ENCODE results near the gene NPIPA8. TPM values are rescaled to one million over a fixed set of nuclear protein-coding genes. Genes with fewer than 3 reads are reported as not detected.
"Not testable (repeated sequence)": the region's sequence is repeated elsewhere in the genome, so short reads cannot be mapped to it uniquely, and the experiment has no call there.

The NPIPA8 gene
- total and polyA plus RNA-seq, 2 of the 13 experiments (the other 11 are each of a cell fraction or from before 2014, with no cell fraction given) = 0.24 to 0.34 TPM

- H2AFZ ChIP-seq (ENCODE audit: low read length); BruUV-seq (replicated peaks); ATAC-seq; FAIRE-seq; H3K4me1 ChIP-seq (ENCODE audit: insufficient read depth, low read length); H3K27me3 ChIP-seq (ENCODE audit: control insufficient read depth in 1 of 2, insufficient read depth in 2 of 2, low read length in 2 of 2); H3K9ac ChIP-seq (ENCODE audit: insufficient read depth, low read depth, low read length); H3K4me3 ChIP-seq (replicated peaks in 1 of 3; ENCODE audit: insufficient read depth in 1 of 3, low read depth in 2 of 3, low read length in 3 of 3); CTCF ChIA-PET (ENCODE audit: low intra/inter-chr PET ratio, low total read pairs); H3K4me2 ChIP-seq (ENCODE audit: low read depth, low read length); H3K36me3 ChIP-seq (replicated peaks in 1 of 2; ENCODE audit: control insufficient read depth in 1 of 2, insufficient read depth in 2 of 2, low read length in 2 of 2); H4K20me1 ChIP-seq (ENCODE audit: insufficient read depth, low read length); H3K27ac ChIP-seq (ENCODE audit: extremely low read length, insufficient read depth, low read length); POLR2A ChIA-PET; in situ Hi-C loops (cut with HindIII; ENCODE audit: extremely low pct_ligation_motif_present, low pct_unique_long_range_greater_than_20kb); DNase-seq (ENCODE audit: low spot score); H3K79me2 ChIP-seq (ENCODE audit: insufficient read depth, low read length); H3K9me3 ChIP-seq (ENCODE audit: low read length); intact Hi-C loops (cut with micrococcal nuclease; ENCODE audit: unreplicated experiment); TF ChIP-seq CREB1, ATF7 (CRISPR knock-in tag; IDR thresholded peaks at IDR 0.05): not testable (repeated sequence)
- 53% methylated on average over 25 of the region's 28 CpGs for WGBS (ENCODE audit: low lambda C conversion rate)
- TF ChIP-seq CREB1 (IDR thresholded peaks at IDR 0.05) (peak; percentile 99), ATF7 (IDR thresholded peaks at IDR 0.05) (peak; percentile 50), HOXA3 (CRISPR knock-in tag; IDR thresholded peaks at IDR 0.05) (0 out of 2 replicates have a peak, but pooled peaks have one; percentile 20), HNRNPLL (IDR thresholded peaks at IDR 0.05; ENCODE audit: low read depth, low read length, poor library complexity, severe bottlenecking) (peak; percentile 16)
These were observed 46.2 kb upstream of the NPIPA8 start for GRCh38 chr16:18382696-18383095.

GRCh38 chr16:18347742-18348141 is 11.2 kb upstream of the NPIPA8 start:
- BruUV-seq (replicated peaks) = TSS peak; percentile 53
- 69% methylated on average over 8 of the region's 22 CpGs for WGBS (ENCODE audit: low lambda C conversion rate)
- H2AFZ ChIP-seq (ENCODE audit: low read length); FAIRE-seq; ATAC-seq; DNase-seq (ENCODE audit: low spot score); CTCF ChIA-PET (ENCODE audit: low intra/inter-chr PET ratio, low total read pairs); intact Hi-C loops (cut with micrococcal nuclease; ENCODE audit: unreplicated experiment); H3K36me3 ChIP-seq (replicated peaks in 1 of 2; ENCODE audit: control insufficient read depth in 1 of 2, insufficient read depth in 2 of 2, low read length in 2 of 2); H3K4me3 ChIP-seq (replicated peaks in 1 of 3; ENCODE audit: insufficient read depth in 1 of 3, low read depth in 2 of 3, low read length in 3 of 3); H3K9me3 ChIP-seq (ENCODE audit: low read length); H3K79me2 ChIP-seq (ENCODE audit: insufficient read depth, low read length); H3K4me2 ChIP-seq (ENCODE audit: low read depth, low read length); in situ Hi-C loops (cut with HindIII; ENCODE audit: extremely low pct_ligation_motif_present, low pct_unique_long_range_greater_than_20kb); H3K27ac ChIP-seq (ENCODE audit: extremely low read length, insufficient read depth, low read length); POLR2A ChIA-PET; H3K27me3 ChIP-seq (ENCODE audit: control insufficient read depth in 1 of 2, insufficient read depth in 2 of 2, low read length in 2 of 2); H4K20me1 ChIP-seq (ENCODE audit: insufficient read depth, low read length); H3K4me1 ChIP-seq (ENCODE audit: insufficient read depth, low read length); H3K9ac ChIP-seq (ENCODE audit: insufficient read depth, low read depth, low read length): not testable (repeated sequence)
